B cell (primary cell): Measurements from ENCODE around the gene ZNF687. TPM values are rescaled to one million over a fixed set of nuclear protein-coding genes. Genes with fewer than 3 reads are reported as not detected.
"Not testable (repeated sequence)": the region's sequence is repeated elsewhere in the genome, so short reads cannot be mapped to it uniquely, and the experiment has no call there.

Source experiments
- ATAC-seq: fragments of 200-7000 bp; cut with Tn5 transposase; one replicate; pipeline ENCODE4 v1.10.0; 2021; ENCODE audit warnings: low read depth, mild to moderate bottlenecking, moderate number of reproducible peaks, moderate library complexity
- CTCF ChIA-PET: fragments of 350-600 bp; sonication (Branson Sonifier 250); formaldehyde crosslinking; loops from one replicate; lab custom pipeline; 2021; ENCODE audit warnings: antibody characterized with exemption, inconsistent platforms; lab: Charles Lee
- POLR2A ChIA-PET: fragments of 350-600 bp; sonication (Branson Sonifier 250); formaldehyde crosslinking; loops from one replicate; lab custom pipeline; 2021; ENCODE audit warnings: antibody characterized with exemption; lab: Charles Lee
- DNase-seq: peaks from one replicate; pipeline ENCODE4 v3.0.0; 2013
- H2AFZ ChIP-seq: 2 replicates; pipeline ENCODE4 v1.6.1; 2012; ENCODE audit warnings: mild to moderate bottlenecking, low read depth, low read length; ENCODE audit not compliant: insufficient read depth, poor library complexity, severe bottlenecking
- H3K27ac ChIP-seq, 2 donors: 1 replicate in 1 of 2; 2 replicates in 1 of 2; pipeline ENCODE4 v1.5.1; 2012 to 2013; ENCODE audit warnings: low read length in 2 of 2, mild to moderate bottlenecking in 2 of 2, moderate library complexity in 1 of 2
- H3K27me3 ChIP-seq, 4 experiments: fragments of 200-600 bp in 1 of 4; sonication (generic) in 1 of 4; replicated peaks in 1 of 4; 1 replicate in 2 of 4; 2 replicates in 2 of 4; pipeline versions ENCODE4 v1.6.1 to v1.7.0; 2013 to 2016; ENCODE audit warnings: low read length in 3 of 4, mild to moderate bottlenecking in 2 of 4, mixed read lengths in 1 of 4, moderate library complexity in 1 of 4; ENCODE audit not compliant: insufficient read depth in 4 of 4, control insufficient read depth in 3 of 4; ENCODE audit errors: control extremely low read depth in 1 of 4
- H3K36me3 ChIP-seq, 2 experiments: replicated peaks in 1 of 2; 1 replicate in 1 of 2; 2 replicates in 1 of 2; pipeline versions ENCODE4 v1.6.1 to v1.7.1; 2013; ENCODE audit warnings: low read length in 1 of 2; ENCODE audit not compliant: insufficient read depth in 2 of 2, control insufficient read depth in 1 of 2; ENCODE audit errors: control extremely low read depth in 1 of 2, extremely low read depth in 1 of 2
- H3K4me1 ChIP-seq, 2 donors: fragments of 200-600 bp in 1 of 2; sonication (generic) in 1 of 2; 1 replicate in 1 of 2; 2 replicates in 1 of 2; pipeline versions ENCODE4 v1.5.1 to v1.6.1; 2013 to 2017; ENCODE audit warnings: low read length in 2 of 2; ENCODE audit not compliant: control insufficient read depth in 2 of 2, insufficient read depth in 2 of 2
- H3K4me2 ChIP-seq: replicated peaks from 2 replicates; pipeline ENCODE3; 2012; ENCODE audit warnings: mild to moderate bottlenecking, low read depth, low read length; ENCODE audit not compliant: poor library complexity, severe bottlenecking
- H3K4me3 ChIP-seq, 5 experiments: fragments of 200-600 bp in 1 of 5; sonication (generic) in 1 of 5; 1 replicate in 3 of 5; 2 replicates in 2 of 5; pipeline versions ENCODE4 v1.5.1 to v1.7.0; 2011 to 2016; ENCODE audit warnings: low read length in 4 of 5, mild to moderate bottlenecking in 4 of 5, low read depth in 2 of 5, control low read depth in 1 of 5, moderate library complexity in 1 of 5; ENCODE audit not compliant: insufficient read depth in 1 of 5; ENCODE audit errors: control extremely low read depth in 1 of 5, extremely low read depth in 1 of 5
- H3K79me2 ChIP-seq: fragments of 200-600 bp; sonication (generic); one replicate; pipeline ENCODE4 v1.6.0; 2016; ENCODE audit warnings: low read length; ENCODE audit not compliant: control insufficient read depth, insufficient read depth
- H3K9ac ChIP-seq: fragments of 200-600 bp; sonication (generic); 2 replicates; pipeline ENCODE4 v1.6.1; 2017; ENCODE audit warnings: mild to moderate bottlenecking, low read length, moderate library complexity
- H3K9me3 ChIP-seq, 3 donors: one replicate each; pipeline versions ENCODE4 v1.6.1 to v1.7.1; 2013; ENCODE audit warnings: low read length in 2 of 3; ENCODE audit not compliant: control insufficient read depth in 2 of 3, insufficient read depth in 1 of 3; ENCODE audit errors: control extremely low read depth in 1 of 3
- H4K20me1 ChIP-seq: 2 replicates; pipeline ENCODE4 v1.6.0; 2012; ENCODE audit warnings: mild to moderate bottlenecking, low read length; ENCODE audit not compliant: insufficient read depth, control insufficient read depth, poor library complexity, severe bottlenecking
- H3K27ac Mint-ChIP-seq: one replicate; pipeline ENCODE4 v1.8.0; 2021; ENCODE audit warnings: mixed read lengths
- H3K27me3 Mint-ChIP-seq: one replicate; pipeline ENCODE4 v1.8.0; 2021; ENCODE audit warnings: mixed read lengths
- H3K4me1 Mint-ChIP-seq: one replicate; pipeline ENCODE4 v1.8.0; 2021; ENCODE audit warnings: mixed read lengths
- H3K4me3 Mint-ChIP-seq: one replicate; pipeline ENCODE4 v1.8.0; 2021; ENCODE audit warnings: mixed read lengths
- H3K9me3 Mint-ChIP-seq: one replicate; pipeline ENCODE4 v1.8.0; 2022; ENCODE audit warnings: mixed read lengths; ENCODE audit not compliant: insufficient read depth
- EZH2 ChIP-seq: IDR thresholded peaks from 2 replicates; pipeline ENCODE4 v1.6.1; 2012; ENCODE audit warnings: borderline replicate concordance, low read depth, mild to moderate bottlenecking, moderate library complexity, low read length; ENCODE audit not compliant: insufficient read depth, poor library complexity, severe bottlenecking
- WGBS: methylation state at CpG from one replicate; pipeline ENCODE4 v1.1.5; 2013; ENCODE audit warnings: missing lambda C conversion rate; ENCODE audit not compliant: insufficient coverage; 5-methylcytosine and 5-hydroxymethylcytosine counted together
- intact Hi-C: fragments of 100-400 bp; cut with micrococcal nuclease; formaldehyde crosslinking; loops from one replicate; pipeline ENCODE4 v1.10.0; 2022
- polyA plus RNA-seq: library from polyadenylated mRNA; depleted of rRNA; stranded (reverse); fragments of >200 nt; gene quantifications from 2 replicates; pipeline ENCODE4 v1.2.3, GENCODE V29; 2012
- total RNA-seq, 2 donors: library from RNA; stranded (reverse); fragments of 120-200 nt in 1 of 2; gene quantifications; 1 replicate in 1 of 2; 2 replicates in 1 of 2; pipeline versions ENCODE4 v1.2.3 to v1.2.4, GENCODE V29; 2013 to 2022
- TF ChIP-seq, protein P1 (sequence below): fragments of 200-600 bp; IDR thresholded peaks from one replicate; pipeline ENCODE4 v1.8.0; 2022; ENCODE audit warnings: antibody characterized with exemption, mild to moderate bottlenecking

ZNF687 gene
- total and polyA plus RNA-seq, 2 donors (not counting 1 experiment from before 2014, with no cell fraction given), result 29.1 to 49.6 TPM

DNA sequence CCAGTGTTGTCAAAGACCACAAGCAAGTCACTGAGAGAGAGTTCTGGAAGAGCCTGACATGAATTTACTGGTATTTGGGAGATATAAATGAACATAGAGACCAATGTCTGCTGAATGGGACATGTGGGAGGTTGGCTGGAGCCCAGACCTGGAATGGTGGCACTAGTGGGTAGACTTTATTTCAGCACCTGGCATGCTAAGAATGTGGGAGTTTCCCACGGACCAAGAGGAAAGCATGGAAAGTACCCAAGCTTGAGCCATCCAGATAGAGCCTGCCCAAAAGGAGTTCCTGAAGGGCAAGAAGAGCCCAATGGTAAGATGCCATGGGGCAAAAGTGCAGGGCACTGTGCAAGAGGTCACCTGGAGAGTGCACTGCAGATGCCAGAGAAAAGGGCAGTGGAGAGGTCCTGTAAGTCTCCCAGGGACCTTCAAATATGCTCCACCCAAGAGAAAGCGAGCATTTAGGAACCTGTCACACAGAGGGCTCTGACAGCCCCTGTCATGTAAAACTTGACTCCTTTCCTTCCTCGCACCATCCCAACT is 8.1 kb upstream of the ZNF687 start:
- H4K20me1 ChIP-seq, result no peaks in the 10 kb centered on the region
- peaks cover 19 to 34% of the 10 kb centered on the region in 2 donors for H3K4me1 ChIP-seq
- H3K9me3 ChIP-seq, result no peaks in the 10 kb centered on the region
- Mint-ChIP-seq H3K27me3 (no peaks in the 10 kb centered on the region), H3K4me1 (peaks cover 22% of the 10 kb centered on the region), H3K9me3 (no peaks in the 10 kb centered on the region), H3K27ac (no peak overlapping the region), H3K4me3 (no peak overlapping the region)
- H3K4me3 ChIP-seq, result no peak overlapping the region
- H3K4me2 ChIP-seq, result no peak overlapping the region
- H2AFZ ChIP-seq, result no peak overlapping the region
- H3K27ac ChIP-seq, result no peak overlapping the region
- DNase-seq (no peak), ATAC-seq (no peak)
- TF ChIP-seq EZH2, result no peak
- TF ChIP-seq, protein P1, sequence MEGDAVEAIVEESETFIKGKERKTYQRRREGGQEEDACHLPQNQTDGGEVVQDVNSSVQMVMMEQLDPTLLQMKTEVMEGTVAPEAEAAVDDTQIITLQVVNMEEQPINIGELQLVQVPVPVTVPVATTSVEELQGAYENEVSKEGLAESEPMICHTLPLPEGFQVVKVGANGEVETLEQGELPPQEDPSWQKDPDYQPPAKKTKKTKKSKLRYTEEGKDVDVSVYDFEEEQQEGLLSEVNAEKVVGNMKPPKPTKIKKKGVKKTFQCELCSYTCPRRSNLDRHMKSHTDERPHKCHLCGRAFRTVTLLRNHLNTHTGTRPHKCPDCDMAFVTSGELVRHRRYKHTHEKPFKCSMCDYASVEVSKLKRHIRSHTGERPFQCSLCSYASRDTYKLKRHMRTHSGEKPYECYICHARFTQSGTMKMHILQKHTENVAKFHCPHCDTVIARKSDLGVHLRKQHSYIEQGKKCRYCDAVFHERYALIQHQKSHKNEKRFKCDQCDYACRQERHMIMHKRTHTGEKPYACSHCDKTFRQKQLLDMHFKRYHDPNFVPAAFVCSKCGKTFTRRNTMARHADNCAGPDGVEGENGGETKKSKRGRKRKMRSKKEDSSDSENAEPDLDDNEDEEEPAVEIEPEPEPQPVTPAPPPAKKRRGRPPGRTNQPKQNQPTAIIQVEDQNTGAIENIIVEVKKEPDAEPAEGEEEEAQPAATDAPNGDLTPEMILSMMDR, result no peak
- H3K36me3 ChIP-seq, result no peaks in the 10 kb centered on the region
- WGBS, result 92% methylated on average over 1 of the region's 3 CpGs
- H3K9ac ChIP-seq, result no peak overlapping the region
- H3K79me2 ChIP-seq, result peaks cover 3% of the 10 kb centered on the region
- no peaks in the 10 kb centered on the region for H3K27me3 ChIP-seq
- CTCF ChIA-PET, result no interaction called here
- intact Hi-C loops, result no loop called here
- POLR2A ChIA-PET, result no interaction called here

DNA sequence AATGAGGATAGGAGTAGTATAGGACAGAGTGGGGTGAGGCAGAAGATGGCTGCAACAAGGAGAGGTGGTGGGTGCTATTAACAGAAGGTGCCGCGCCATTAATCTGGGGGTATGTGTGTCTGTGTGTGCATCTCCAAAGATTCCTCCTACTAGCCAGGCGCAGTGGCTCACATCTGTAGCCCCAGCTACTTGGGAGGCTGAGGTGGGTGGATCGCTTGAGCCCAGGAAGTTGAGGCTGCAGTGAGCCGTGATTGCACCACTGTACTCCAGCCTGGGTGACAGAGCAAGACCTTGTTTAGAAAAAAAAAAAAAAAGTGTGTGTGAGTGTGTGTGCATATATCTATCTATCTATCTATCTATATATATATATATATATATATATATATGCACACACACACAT is 6.8 kb upstream of the ZNF687 start:
- H3K9ac ChIP-seq, result not testable (repeated sequence)
- H3K4me1 Mint-ChIP-seq, result peaks cover 24% of the 10 kb centered on the region

More for the DNA sequence above, 6.8 kb upstream of the ZNF687 start:
- H3K36me3 ChIP-seq, ATAC-seq, H3K4me2 ChIP-seq, H3K79me2 ChIP-seq, POLR2A ChIA-PET, H3K27ac ChIP-seq, H3K4me3 Mint-ChIP-seq, H4K20me1 ChIP-seq, H3K27me3 Mint-ChIP-seq, H3K27ac Mint-ChIP-seq, H3K4me3 ChIP-seq, H3K27me3 ChIP-seq, H2AFZ ChIP-seq, H3K9me3 ChIP-seq, H3K9me3 Mint-ChIP-seq, DNase-seq, intact Hi-C loops: not testable (repeated sequence)
- peaks cover 19 to 34% of the 10 kb centered on the region in 2 donors for H3K4me1 ChIP-seq
- CTCF ChIA-PET, result interaction anchor here (1.1 to 1.2 kb wide), 2 partner anchors 22 to 280 kb away, joined by 3 to 6 read pairs; no protein-coding TSS in a partner anchor
- no CpG with 5 or more reads among the region's 5 CpGs for WGBS
